ENCODE data around the gene MRPL2. TPM values are rescaled to one million over a fixed set of nuclear protein-coding genes. Genes with fewer than 3 reads are reported as not detected.

The MRPL2 gene
- total and polyA plus RNA-seq, 2 of the 8 experiments (the other 6 are each of a cell fraction or from before 2014, with no cell fraction given): 58.7 to 99.9 TPM

GRCh38 chr6:43033496-43034189 is 25.6 kb downstream of the MRPL2 start:
- Histone ChIP-seq H4K8ac (ENCODE audit: extremely low read depth, insufficient read depth, low read length) (no peak overlapping the region), H2BK5ac (ENCODE audit: low read depth, low read length) (no peak overlapping the region), H2AK5ac (ENCODE audit: low read depth, low read length) (no peak overlapping the region), H3K4me2 (ENCODE audit: insufficient read depth in 1 of 2, low read depth in 2 of 2, low read length in 2 of 2) (no peak overlapping the region), H2BK120ac (replicated peaks; ENCODE audit: low read depth, low read length) (no peak overlapping the region), H2BK15ac (ENCODE audit: low read length) (no peak overlapping the region), H3K23ac (ENCODE audit: insufficient read length) (no peak overlapping the region), H3K79me2 (ENCODE audit: control insufficient read depth in 1 of 2, insufficient read depth in 2 of 2, low read length in 2 of 2) (no peaks in the 10 kb centered on the region), H3K27ac (ENCODE audit: low read depth, low read length) (no peak overlapping the region), H3K4me1 (replicated peaks in 1 of 4; ENCODE audit: control insufficient read depth in 3 of 4, insufficient read depth in 4 of 4, low read length in 3 of 4) (no peaks in the 10 kb centered on the region), H3K4me3 (ENCODE audit: extremely low read depth in 1 of 4, insufficient read depth in 2 of 4, low read depth in 3 of 4, low read length in 4 of 4) (no peak overlapping the region), H2BK12ac (ENCODE audit: low read depth, low read length) (no peak overlapping the region), H2AFZ (ENCODE audit: low read length) (no peak overlapping the region), H3K79me1 (ENCODE audit: low read depth, low read length) (no peaks in the 10 kb centered on the region), H3K18ac (ENCODE audit: extremely low read depth, low read length) (no peak overlapping the region), H4K91ac (replicated peaks; ENCODE audit: insufficient read length, low read length) (no peak overlapping the region), H3K36me3 (ENCODE audit: control insufficient read depth in 2 of 4, insufficient read depth in 4 of 4, low read length in 3 of 4) (peaks cover 15 to 52% (median 28%) of the 10 kb centered on the region in 4 experiments), H3K56ac (replicated peaks; ENCODE audit: insufficient read length, low read depth, low read length) (no peak overlapping the region), H4K20me1 (replicated peaks in 1 of 2; ENCODE audit: control insufficient read depth in 1 of 2, insufficient read depth in 2 of 2, low read length in 2 of 2) (peaks cover 2 to 17% of the 10 kb centered on the region in 2 experiments), H3K23me2 (ENCODE audit: low read depth, low read length) (0 out of 2 replicates have a peak, but pooled peaks cover 2% of the 10 kb centered on the region), H3K9ac (replicated peaks in 1 of 4; ENCODE audit: extremely low read depth in 1 of 4, low read depth in 3 of 4, low read length in 3 of 4) (no peak overlapping the region), H3K14ac (ENCODE audit: insufficient read length) (no peak overlapping the region), H3K9me3 (ENCODE audit: insufficient read depth in 2 of 2, low read depth in 1 of 2, low read length in 1 of 2) (no peaks in the 10 kb centered on the region), H4K5ac (ENCODE audit: insufficient read length, low read depth, low read length) (no peak overlapping the region), H3K4ac (replicated peaks; ENCODE audit: insufficient read length, low read depth, low read length) (no peak overlapping the region), H3K27me3 (replicated peaks in 1 of 4; ENCODE audit: control insufficient read depth in 3 of 4, extremely low read depth in 1 of 4, insufficient read depth in 3 of 4, low read length in 3 of 4) (no peaks in the 10 kb centered on the region), H2BK20ac (ENCODE audit: low read length) (no peak overlapping the region)
- 100% methylated on average over 2 of the region's 2 CpGs; no CpG with 5 or more reads in 1 of the 2 experiments for WGBS, 2 experiments (ENCODE audit: extremely low coverage in 1 of 2, insufficient coverage in 1 of 2, insufficient read length in 1 of 2, insufficient replicate concordance in 2 of 2, low coverage in 1 of 2, low lambda C conversion rate in 2 of 2, missing lambda C conversion rate in 1 of 2)
- ChIA-PET CTCF (ENCODE audit: partially characterized antibody) (interaction anchor here (0.9 to 2.2 kb wide), 9 partner anchors 9 to 473 kb away, joined by 3 to 5 read pairs (median 4); no protein-coding TSS in a partner anchor), POLR2A (ENCODE audit: partially characterized antibody) (interaction anchor here (0.8 to 29.7 kb wide), 5 partner anchors 9 to 111 kb away, joined by 3 to 584 read pairs (median 7); partner anchors contain the start of genes CUL7, KLHDC3, MEA1 and PPP2R5D)
- DNase-seq (ENCODE audit: low read depth in 1 of 2, low spot score in 2 of 2): no peak
- no peak for FAIRE-seq
- TF ChIP-seq TEAD4 (IDR thresholded peaks at IDR 0.05; ENCODE audit: low read depth, low read length) (no peak), BACH1 (IDR thresholded peaks at IDR 0.05; ENCODE audit: low read length) (no peak), CHD2 (IDR thresholded peaks at IDR 0.05; ENCODE audit: low read length) (no peak), SIX5 (IDR thresholded peaks at IDR 0.05; ENCODE audit: low read depth, low read length) (no peak), EZH2 (IDR thresholded peaks at IDR 0.05; ENCODE audit: low read depth, low read length, severe bottlenecking) (no peak), USF2 (IDR thresholded peaks at IDR 0.05; ENCODE audit: low read length) (no peak), YY1 (IDR thresholded peaks at IDR 0.05; ENCODE audit: low read depth, low read length) (no peak), FOSL1 (IDR thresholded peaks at IDR 0.05; ENCODE audit: insufficient read depth, low read depth, low read length) (no peak), CBX5 (IDR thresholded peaks at IDR 0.05; ENCODE audit: low read depth, low read length) (no peak), RFX5 (IDR thresholded peaks at IDR 0.05; ENCODE audit: borderline replicate concordance, low read depth, low read length) (no peak), EGR1 (IDR thresholded peaks at IDR 0.05; ENCODE audit: borderline replicate concordance, low read depth, low read length) (no peak)
